OCI-LY1 (cell line): ENCODE data around the gene PYCR2.

Source experiments
- H2AFZ ChIP-seq: fragments of 200-600 bp; sonication (generic), shearing (Covaris generic); 2 replicates; pipeline ENCODE4 v1.6.0; 2014; ENCODE audit warnings: antibody characterized with exemption, mild to moderate bottlenecking, low read length
- H3F3A ChIP-seq: fragments of 200-600 bp; sonication (generic), shearing (Covaris generic); 2 replicates; pipeline ENCODE4 v1.6.0; 2014; ENCODE audit warnings: mild to moderate bottlenecking, antibody characterized with exemption, low read length, moderate library complexity; ENCODE audit not compliant: insufficient read depth
- H3K27ac ChIP-seq: fragments of 200-600 bp; sonication (generic); 2 replicates; pipeline ENCODE4 v1.5.1; 2014; ENCODE audit warnings: low read length, mixed run types, mild to moderate bottlenecking, low read depth; ENCODE audit not compliant: poor library complexity, severe bottlenecking
- H3K27me3 ChIP-seq: fragments of 200-600 bp; sonication (generic); 2 replicates; pipeline ENCODE4 v1.6.0; 2014; ENCODE audit warnings: antibody characterized with exemption, mild to moderate bottlenecking, low read length, moderate library complexity; ENCODE audit not compliant: insufficient read depth
- H3K36me3 ChIP-seq: fragments of 200-600 bp; sonication (generic); 2 replicates; pipeline ENCODE4 v1.6.1; 2014; ENCODE audit warnings: mild to moderate bottlenecking, antibody characterized with exemption, low read length, moderate library complexity, mixed read lengths; ENCODE audit not compliant: insufficient read depth
- H3K4me1 ChIP-seq: fragments of 200-600 bp; sonication (generic); 2 replicates; pipeline ENCODE4 v1.5.1; 2014; ENCODE audit warnings: mild to moderate bottlenecking, low read length, moderate library complexity; ENCODE audit not compliant: insufficient read depth, severe bottlenecking
- H3K4me2 ChIP-seq: fragments of 200-600 bp; sonication (generic), shearing (Covaris generic); 2 replicates; pipeline ENCODE4 v1.6.1; 2014; ENCODE audit warnings: low read length
- H3K4me3 ChIP-seq: fragments of 200-600 bp; sonication (generic); 2 replicates; pipeline ENCODE4 v1.5.1; 2014; ENCODE audit warnings: low read length, low read depth, mild to moderate bottlenecking, mixed read lengths; ENCODE audit not compliant: poor library complexity, severe bottlenecking
- H3K79me2 ChIP-seq: fragments of 200-600 bp; shearing (Covaris generic); 2 replicates; pipeline ENCODE4 v1.6.1; 2016; ENCODE audit warnings: mixed run types, low read length, mixed read lengths; ENCODE audit not compliant: insufficient read depth
- H3K9ac ChIP-seq: fragments of 200-600 bp; sonication (generic), shearing (Covaris generic); 2 replicates; pipeline ENCODE4 v1.6.1; 2014; ENCODE audit warnings: mild to moderate bottlenecking, low read length, mixed read lengths
- H3K9me2 ChIP-seq: fragments of 200-600 bp; sonication (generic), shearing (Covaris generic); 2 replicates; pipeline ENCODE4 v1.6.1; 2014; ENCODE audit warnings: low read depth, mild to moderate bottlenecking, low read length, mixed read lengths
- H3K9me3 ChIP-seq: fragments of 200-600 bp; shearing (Covaris generic); 2 replicates; pipeline ENCODE4 v1.6.1; 2014; ENCODE audit warnings: low read length, mixed read lengths
- H4K20me1 ChIP-seq: fragments of 200-600 bp; sonication (generic), shearing (Covaris generic); 2 replicates; pipeline ENCODE4 v1.6.0; 2016; ENCODE audit warnings: mild to moderate bottlenecking, low read length; ENCODE audit not compliant: insufficient read depth
- CTCF ChIP-seq: fragments of 200-600 bp; sonication (generic), shearing (Covaris generic); IDR thresholded peaks from 2 replicates; pipeline ENCODE4 v1.5.1; 2017; ENCODE audit warnings: mild to moderate bottlenecking, antibody characterized with exemption, low read length, moderate library complexity, mixed read lengths
- EZH2 ChIP-seq: fragments of 200-600 bp; sonication (generic), shearing (Covaris generic); IDR thresholded peaks from 2 replicates; pipeline ENCODE4 v1.8.0; 2017; ENCODE audit warnings: borderline replicate concordance, mixed run types, mild to moderate bottlenecking, antibody characterized with exemption, low read length, moderate library complexity, mixed read lengths

Gene PYCR2

GRCh38 chr1:225917536-225917935, 6.5 kb downstream of the PYCR2 start:
- Histone ChIP-seq H2AFZ (no peak overlapping the region), H3K4me2 (no peak overlapping the region), H3K79me2 (no peaks in the 10 kb centered on the region), H3K27me3 (no peaks in the 10 kb centered on the region), H3K9me2 (no peaks in the 10 kb centered on the region), H3K9ac (no peak overlapping the region), H3K27ac (no peak overlapping the region), H3K4me3 (no peak overlapping the region), H3K36me3 (peaks cover 51% of the 10 kb centered on the region), H3K4me1 (peaks cover 10% of the 10 kb centered on the region), H3F3A (no peaks in the 10 kb centered on the region), H3K9me3 (no peaks in the 10 kb centered on the region), H4K20me1 (no peaks in the 10 kb centered on the region)
- TF ChIP-seq EZH2 (no peak), CTCF (no peak)

- H3K27ac ChIP-seq, result no peak overlapping the region
- TF ChIP-seq EZH2, result no peak
- no peak for TF ChIP-seq CTCF
Observed at GRCh38 chr1:225917101-225917500, 6.9 kb downstream of the PYCR2 start.

GRCh38 chr1:225915538-225915991, 8.5 kb downstream of the PYCR2 start:
- Histone ChIP-seq H3K4me2 (no peak overlapping the region), H3K27me3 (no peaks in the 10 kb centered on the region), H3K4me3 (no peak overlapping the region), H3K27ac (no peak overlapping the region), H3K36me3 (peaks cover 37% of the 10 kb centered on the region), H4K20me1 (no peaks in the 10 kb centered on the region), H3F3A (no peaks in the 10 kb centered on the region), H2AFZ (no peak overlapping the region), H3K9me2 (no peaks in the 10 kb centered on the region), H3K9me3 (no peaks in the 10 kb centered on the region), H3K9ac (no peak overlapping the region), H3K79me2 (no peaks in the 10 kb centered on the region), H3K4me1 (peaks cover 21% of the 10 kb centered on the region)
- TF ChIP-seq CTCF (no peak), EZH2 (no peak)

More at GRCh38 chr1:225917101-225917500, 6.9 kb downstream of the PYCR2 start:
- Histone ChIP-seq H3K9me2 (no peaks in the 10 kb centered on the region), H3K4me3 (no peak overlapping the region), H3K9me3 (no peaks in the 10 kb centered on the region), H3K4me2 (no peak overlapping the region), H2AFZ (no peak overlapping the region), H3F3A (no peaks in the 10 kb centered on the region), H4K20me1 (no peaks in the 10 kb centered on the region), H3K4me1 (peaks cover 9% of the 10 kb centered on the region), H3K9ac (no peak overlapping the region), H3K36me3 (peaks cover 50% of the 10 kb centered on the region), H3K79me2 (no peaks in the 10 kb centered on the region), H3K27me3 (no peaks in the 10 kb centered on the region)
